Hematopoietic multipotent progenitor cell treated with erythropoietin and hydrocortisone succinate and interleukin-3 and kit ligand, for 15 days (in vitro differentiated cells): ENCODE data around the gene SFPQ.
"Not testable (repeated sequence)": the region's sequence is repeated elsewhere in the genome, so short reads cannot be mapped to it uniquely, and the experiment has no call there.

ENCODE experiments used
- DNase-seq: peaks from one replicate; pipeline ENCODE4 v3.0.0-alpha.2; 2015; ENCODE audit warnings: low spot score

SFPQ gene

DNA sequence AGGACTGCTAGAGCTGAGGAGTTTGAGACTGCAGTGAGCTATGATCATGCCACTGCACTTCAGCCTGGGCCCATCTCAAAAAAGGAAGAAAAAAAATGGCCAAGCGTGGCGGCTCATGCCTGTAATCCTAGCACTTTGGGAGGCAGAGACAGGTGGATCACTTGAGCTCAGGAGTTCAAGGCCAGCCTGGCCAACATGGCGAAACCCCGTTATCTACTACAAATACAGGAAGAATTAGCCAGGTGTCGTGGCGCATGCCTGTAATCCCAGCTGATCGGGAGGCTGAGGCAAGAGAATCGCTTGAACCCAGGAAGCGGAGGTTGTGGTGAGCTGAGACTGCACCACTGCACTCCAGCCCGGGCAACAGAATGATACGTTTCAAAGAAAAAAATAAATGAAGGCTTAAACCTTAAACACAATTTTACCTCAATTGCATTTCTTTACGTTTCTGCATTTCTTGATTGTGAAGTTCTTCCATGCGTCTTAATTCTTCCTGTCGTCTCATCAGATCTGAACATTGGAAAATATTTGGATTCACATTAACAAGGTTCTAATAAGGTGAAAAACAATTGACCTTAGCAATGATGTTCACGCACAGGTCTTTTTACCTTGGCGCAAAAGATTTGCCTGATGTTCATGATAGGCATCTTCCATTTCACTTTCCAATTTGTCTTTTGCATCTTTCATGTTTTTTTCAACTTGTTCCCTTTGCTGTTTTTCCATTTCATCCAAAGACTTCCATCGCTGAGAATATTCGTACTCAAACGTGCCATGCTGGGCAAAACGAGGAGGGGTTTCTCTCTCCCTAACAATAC is 4.2 kb downstream of the SFPQ start:
- no peak for DNase-seq

DNA sequence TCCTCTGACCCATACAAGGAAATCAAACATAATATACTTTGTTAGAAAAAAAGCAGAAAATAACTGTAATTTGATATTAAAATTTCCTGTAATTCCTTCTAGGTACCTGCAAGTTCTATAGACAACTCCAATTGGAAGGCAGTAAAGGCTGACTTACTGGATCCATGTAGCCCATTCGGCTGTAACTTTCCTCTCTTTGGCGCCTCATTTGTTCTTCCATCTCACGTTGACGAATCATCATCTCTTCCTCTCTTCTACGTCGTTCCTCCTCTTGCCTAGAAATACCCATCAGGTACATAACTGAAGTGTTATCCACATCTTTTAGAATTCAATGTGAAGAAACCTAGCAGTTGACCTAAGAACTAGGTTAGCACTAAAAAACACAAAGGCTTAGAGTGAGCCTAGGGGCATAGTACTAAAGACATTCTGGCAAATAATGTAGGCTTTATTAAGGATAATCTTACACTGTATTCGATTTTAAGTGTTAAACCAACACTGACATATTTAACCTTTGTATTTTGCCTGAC is 5.1 kb downstream of the SFPQ start:
- DNase-seq = no peak

DNA sequence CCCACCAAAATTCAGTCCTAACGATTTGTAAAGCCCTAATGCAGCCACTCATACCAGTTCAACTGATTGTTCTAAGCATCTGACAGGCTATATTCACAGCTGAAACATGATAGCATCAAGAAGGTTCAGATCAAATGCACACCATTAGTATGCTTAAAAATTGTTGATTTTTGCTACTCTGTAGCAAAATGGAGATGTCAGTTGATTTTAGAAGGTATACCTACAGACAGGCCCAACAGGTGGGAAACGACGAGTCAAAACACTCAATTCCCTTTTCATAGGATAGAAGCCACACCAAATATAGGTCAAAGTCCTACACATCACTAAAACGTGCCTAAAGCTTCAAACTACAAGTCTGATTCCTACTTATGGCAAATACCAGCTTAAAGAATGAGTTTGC is 6.7 kb downstream of the SFPQ start:
- DNase-seq = no peak

DNA sequence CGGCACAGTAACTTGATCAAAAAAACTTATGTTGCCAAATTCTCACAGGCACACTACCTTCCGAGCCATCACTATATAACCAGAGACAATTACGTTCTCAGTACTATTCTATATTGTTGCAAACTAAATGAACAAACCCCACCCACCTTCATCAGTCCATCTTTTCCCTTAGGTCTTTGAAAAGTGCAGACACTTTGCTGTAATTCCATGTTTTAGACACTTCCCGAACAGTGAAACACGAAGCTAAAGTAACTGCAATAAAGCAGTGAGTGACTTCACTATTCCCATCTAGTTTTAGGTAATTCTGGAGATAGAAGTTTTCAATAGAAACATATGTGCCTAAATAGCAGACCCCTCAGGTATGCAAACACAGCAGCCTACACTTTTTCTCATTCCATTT is 7.7 kb downstream of the SFPQ start:
- DNase-seq = no peak

DNA sequence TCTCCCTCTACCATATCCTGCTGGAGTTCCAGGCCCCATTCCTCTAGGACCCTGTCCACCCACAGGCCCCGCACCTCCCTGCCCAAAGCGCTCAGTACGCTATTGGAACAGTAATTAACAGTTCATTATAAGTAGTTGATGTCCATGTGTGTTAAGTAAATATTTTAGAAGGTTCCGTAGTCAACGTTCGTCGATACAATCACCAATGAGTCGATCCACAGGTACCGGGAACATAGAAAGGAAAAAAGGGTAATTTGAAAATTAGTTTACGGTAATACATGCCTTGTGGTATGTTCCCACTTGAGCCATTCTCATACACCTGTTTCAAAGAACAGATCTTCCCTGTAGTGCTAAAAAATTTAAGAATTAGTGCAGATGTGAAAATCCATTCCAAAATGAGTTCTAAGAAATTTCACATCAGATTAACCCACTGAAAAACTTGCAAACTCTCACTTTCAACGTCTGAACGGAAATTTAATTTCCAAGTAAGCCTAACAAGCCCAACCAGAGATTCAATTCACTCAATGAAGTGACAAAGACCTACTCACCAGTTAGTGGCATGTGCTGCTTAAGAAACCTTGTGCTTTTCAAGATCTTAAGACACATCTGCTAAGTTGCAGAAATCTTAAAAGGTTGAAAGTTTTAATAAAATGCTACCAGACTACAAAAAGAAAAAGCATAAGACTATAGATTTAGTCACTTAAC is 8.3 kb downstream of the SFPQ start:
- no peak for DNase-seq

DNA sequence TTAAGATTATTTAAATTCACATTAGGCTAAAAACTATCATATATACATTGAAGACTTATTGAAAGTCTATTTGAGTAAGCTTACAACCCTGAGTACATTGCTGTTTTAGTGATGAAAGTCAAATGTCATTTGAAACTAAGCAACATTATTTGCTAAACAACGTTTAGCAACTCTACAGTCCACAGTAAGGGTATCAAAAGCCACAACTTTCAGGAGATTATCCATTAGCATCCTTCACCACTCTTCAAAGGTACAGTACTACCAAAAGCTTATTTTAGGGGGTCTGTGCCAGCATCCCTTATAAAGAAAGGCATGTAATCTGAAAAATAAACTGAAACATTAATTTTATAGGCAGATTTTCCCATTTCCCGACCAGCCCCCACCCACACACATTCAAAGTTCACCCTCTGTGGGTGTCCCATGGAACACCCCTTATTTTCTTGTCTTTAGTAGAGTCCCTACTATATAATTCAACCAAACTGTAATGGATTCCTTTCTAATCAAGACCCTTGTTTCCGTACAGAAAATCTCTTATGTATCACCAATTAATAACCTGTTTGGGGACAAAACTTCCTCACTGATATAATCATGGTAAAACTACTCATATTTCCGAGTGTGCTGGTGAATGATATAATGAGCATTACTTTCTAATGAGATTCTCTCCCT is 11.0 kb downstream of the SFPQ start:
- DNase-seq = no peak

DNA sequence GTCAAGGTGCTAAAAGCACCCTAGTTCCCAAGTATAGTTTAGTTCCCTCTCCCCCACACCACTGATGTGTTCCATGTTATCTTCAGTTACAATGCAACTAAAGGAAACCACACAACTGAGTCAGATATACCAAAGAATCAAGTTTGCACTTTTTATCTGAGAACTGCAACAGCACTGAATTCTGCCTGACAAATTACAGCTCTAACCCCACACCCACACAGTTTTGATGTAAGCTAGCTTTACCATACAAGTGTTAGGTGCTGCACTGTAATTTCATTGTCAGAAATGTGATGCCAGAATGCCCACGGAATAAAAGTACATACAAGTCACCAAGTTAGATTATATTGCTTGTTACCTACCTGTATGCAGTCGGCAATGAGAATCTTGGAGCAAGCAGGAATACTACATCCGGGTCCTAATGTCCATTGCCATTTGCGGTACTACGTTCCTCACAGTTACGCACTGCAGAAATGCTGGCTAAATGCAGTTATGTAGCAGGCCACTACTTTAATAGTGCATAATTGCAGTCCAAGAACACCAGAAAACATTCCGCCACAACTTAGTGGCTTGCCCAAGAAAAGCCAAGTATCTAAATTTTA is 12.1 kb downstream of the SFPQ start:
- no peak for DNase-seq

DNA sequence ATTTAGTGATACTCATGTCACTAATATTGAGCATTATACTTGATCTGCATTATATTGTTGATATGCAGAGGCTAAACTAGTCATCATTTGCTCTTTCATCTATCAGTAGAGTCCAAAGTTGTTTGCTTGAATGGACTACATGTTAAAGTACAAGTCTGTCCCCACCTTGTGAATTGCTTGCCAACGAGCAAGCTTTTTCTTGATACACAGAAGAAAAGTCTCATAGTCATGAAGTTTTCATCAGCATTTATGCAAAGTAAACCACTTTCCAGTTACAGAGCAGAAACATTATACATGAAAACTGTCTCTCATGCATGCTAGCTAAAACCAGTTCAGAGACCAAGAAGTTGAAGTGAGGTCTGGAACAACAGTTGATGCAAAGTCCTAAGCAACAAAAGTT is 13.0 kb downstream of the SFPQ start:
- DNase-seq = no peak

DNA sequence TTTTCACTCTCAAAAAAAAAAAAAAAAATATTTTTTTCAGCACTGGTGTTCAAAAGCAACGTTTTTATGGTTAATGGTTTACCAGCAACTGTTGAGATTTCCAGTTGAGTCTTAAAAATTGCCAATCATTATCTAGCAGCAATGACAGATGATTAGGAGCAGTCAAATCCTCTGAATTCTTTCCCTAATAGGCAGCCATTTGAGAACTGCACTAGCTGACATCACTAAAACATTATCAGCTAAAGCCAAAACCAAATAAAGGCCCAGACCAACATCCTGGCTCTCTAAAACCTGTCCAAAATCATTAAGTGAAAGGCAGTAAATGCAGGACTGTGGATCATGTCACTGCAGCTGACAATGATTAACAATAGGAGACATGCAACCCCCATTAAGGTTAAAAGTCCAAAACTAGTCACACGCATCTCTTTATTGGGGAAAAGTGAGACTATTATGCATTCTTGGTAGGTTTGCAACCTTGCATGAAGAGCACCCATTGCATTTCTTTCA is 14.0 kb downstream of the SFPQ start:
- DNase-seq = no peak

DNA sequence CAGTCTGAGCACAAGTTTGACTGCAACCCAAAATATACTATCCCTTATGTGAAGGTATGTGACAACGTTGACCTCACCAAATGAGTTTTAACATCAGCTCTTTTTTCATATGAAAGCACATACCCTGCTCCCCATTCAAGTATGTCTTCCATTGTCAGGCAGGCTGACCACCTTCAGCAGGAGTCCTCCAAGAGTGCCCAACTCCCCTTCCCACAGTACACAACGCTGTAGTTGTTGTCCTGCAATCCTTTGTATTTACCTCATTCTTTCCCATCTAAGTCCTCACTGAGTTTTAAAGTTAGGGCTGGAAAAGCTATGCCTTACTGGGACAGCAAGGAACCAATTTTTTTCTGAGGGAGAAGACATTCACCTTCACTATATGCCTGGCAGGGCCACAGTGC is 14.7 kb downstream of the SFPQ start:
- DNase-seq = no peak

DNA sequence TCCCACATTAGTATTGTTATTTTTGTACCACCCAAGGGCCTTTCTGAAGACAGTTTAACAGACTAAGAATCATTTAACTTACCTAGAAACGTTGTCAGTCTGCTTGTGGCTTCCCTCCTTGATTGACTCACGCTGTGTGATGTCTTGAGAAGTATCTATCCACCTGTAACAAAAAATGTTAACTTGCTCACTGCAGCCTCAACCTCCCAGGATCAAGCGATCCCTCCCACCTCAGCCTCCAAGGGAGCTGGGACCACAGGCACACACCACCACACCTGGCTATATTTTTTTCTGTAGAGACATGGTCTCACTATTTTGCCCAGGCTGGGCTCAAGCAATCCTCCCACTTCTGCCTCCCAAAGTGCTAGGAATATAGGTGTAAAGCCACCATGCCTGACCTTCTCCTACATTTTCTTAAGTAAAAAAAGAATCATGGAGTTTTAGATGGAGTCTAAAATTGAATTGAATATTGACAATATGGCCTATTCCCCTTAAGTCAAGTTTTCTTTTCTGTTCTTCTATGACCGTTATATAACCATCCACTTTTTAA is 15.6 kb downstream of the SFPQ start:
- no peak for DNase-seq

DNA sequence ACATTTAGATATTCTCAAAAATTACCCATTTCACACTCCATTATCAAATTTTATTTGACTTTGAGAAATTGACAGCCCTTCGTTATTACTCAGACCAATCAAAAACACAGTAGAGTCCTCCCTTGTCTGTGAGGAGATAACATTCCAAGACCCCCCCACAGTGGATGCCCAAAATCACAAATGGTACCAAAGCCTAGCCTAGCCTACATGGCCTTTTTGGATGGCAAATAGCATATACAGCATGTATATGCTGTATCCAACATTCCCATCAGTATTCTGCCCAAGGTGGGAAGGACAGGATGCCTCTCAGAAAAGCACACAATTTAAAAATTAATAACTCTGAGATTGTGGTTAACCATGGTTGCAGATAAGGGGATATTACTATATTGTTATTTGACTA is 17.3 kb downstream of the SFPQ start:
- no peak for DNase-seq

DNA sequence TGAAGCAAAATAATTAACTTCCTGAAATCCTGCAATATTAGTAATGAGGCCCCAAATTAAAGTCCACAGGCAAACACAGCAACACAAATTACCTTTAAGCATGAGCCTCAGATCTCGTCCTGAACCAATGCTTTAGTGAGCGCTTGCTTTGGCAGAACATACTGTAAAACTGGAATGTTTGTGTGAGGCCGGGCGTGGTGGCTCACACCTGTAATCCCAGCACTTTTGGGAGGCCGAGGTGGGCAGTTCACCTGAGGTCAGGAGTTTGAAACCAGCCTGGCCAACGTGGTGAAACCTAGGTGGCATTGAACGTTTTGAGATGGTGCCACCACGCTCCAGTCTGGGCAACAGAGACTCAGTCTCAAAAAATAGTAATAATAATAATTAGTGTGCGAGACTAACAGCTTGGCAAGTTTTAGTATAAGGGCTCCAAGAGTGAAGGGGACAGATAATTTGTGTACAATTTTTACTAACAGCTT is 17.8 kb downstream of the SFPQ start:
- DNase-seq = no peak

DNA sequence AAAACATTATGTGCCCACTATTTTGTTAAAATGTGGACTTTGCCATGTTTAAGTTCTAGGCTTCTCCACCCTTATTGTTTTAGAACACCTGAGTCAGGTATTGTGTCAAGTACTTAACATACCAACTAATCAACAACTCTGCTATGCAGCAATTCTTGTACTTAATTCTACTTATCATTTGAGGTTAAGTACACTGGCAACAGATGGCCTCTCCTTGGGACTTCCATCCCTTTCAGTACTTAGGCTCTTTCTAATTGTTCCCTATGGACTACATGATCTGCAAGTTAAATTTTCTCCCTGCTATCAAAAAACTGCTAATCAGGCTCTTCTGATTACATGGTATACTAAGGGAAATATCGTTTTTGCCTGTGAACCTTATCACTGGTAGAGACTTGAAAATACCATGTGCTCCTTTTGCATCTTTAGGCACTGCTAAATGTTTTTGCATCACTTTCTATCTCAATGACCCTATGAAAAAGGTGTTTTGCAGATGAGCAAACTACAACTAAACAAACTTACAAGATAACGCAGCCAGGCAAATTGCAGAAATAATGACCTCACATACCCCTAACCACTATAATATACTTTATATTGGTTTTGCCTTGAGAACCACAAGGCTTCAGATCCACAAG is 18.9 kb downstream of the SFPQ start:
- no peak for DNase-seq

DNA sequence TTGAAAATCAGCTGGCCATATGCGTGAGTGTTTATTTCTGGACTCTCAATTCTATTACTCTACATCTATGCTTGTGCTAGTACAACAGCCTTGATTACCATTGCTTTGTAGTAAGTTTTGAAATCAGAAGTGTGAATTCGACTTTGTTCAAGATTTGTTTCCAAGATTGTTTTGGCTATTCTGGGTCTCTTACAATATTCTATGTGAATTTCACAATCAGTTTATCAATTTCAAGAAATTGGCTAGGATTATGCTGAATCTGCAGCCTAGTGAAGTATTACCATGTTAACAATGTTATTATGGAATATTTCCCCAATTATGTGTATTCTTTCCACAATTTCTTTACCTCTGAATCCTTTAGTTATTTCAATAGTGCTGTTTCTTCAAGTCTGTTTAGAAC is 19.5 kb downstream of the SFPQ start:
- no peak for DNase-seq

DNA sequence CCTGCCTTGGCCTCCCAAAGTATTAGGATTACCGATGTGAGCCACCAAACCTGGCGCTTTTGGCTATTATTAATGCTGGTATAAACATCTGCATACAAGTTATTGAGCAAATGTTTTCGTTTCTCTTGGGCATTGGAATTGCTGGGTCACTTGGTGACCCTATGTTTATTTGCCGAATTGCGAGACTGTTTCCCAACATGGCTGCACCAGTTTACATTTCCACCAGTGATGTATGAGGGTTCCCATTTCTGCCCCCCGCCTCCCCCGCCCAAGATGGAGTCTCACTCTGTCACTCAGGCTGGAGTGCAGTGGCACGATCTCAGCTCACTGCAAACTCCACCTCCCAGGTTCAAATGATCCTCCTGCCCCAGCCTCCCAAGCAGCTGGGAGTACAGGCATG is 20.9 kb downstream of the SFPQ start:
- DNase-seq = no peak

DNA sequence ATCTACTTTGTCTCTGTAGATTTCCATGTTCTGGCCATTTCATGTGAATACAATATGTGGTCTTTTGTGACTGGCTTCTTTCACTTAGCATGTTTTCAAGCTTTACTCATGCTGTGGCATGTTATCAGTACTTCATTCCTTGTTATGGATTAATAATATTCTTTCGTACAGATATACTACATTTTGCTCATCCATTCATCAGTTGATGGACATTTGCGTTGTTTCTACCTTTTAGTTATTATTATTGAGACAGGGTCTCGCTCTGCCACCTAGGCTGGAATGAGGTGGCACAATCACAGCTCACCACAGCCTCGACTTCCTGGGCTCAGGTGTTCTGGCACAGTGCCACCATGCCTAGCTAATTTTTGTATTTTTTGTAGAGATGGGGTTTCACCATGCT is 21.4 kb downstream of the SFPQ start:
- no peak for DNase-seq

DNA sequence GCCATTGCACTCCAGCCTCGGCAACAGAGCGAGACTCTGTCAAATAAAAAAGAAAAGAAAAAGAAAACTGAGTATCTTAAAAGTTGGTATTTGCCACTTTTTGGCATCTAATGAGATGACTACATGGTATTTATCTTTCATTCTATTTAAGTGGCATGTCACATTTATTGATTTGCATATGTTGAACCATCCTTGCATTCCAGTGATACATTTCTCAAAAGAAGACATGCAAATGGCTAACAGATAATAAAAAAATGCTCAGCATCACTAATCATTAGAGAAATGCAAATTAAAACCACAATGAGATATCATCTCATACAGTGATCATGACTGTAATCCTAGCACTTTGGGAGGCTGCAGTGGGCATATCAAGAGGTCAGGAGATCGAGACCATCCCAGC is 28.1 kb downstream of the SFPQ start:
- DNase-seq = no peak

DNA sequence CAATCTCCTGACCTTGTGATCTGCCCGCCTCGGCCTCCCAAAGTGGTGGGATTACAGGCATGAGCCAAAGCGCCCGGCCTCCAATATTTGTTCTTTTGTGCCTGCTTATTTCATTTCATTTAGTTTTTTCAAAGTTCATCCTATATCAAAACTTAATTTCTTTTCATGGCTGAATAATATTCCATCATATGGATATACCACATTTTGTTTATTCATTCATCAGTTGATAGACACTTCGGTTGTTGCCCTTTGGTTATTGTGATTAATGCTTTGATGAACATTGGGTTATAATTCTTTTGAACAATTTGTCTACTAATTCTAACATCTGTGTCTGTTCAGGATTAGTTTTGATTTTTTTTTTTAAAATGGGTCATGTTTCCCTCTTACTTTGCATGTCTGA is 41.7 kb downstream of the SFPQ start:
- no peak for DNase-seq

DNA sequence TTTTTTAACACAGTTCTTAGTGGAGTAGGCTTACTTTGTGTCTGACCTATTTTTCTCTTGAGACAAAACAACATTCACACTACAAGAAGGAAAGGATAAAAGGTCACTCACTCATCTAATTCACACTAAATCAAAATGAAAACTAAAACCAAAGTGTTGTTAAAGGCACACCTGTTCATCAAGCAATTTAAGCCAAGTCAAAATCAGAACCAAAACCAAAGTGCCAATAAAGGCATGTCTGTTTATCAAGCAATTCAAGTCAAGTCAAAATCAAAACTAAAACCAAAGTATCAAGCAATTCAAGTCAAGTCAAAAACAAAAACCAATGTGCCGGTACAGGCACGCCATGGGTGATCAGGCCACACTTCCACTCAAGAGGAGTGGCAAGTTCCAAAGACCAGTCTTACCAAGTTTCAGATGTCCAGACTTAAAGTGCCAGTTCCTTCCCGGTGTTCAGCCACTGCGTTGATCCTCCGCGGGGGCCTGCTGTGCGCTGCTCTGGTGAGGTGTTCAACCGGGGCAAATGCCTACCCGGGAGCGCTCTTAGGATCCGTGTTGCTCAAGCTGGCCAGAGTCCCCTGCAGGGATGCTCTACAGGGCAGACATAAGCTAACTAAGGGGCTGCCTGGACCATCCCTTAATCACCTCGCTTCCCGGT is 46.9 kb downstream of the SFPQ start:
- DNase-seq = not testable (repeated sequence)
